ENCODE data around the gene SNTB2. TPM values are rescaled to one million over a fixed set of nuclear protein-coding genes. Genes with fewer than 3 reads are reported as not detected.

Gene SNTB2
- total RNA-seq, 2 donors from 2014 or later = 15.5 to 17.9 TPM

GRCh38 chr16:69190046-69190588 is 3.2 kb downstream of the SNTB2 start:
- H3K4me1 Mint-ChIP-seq = peaks cover 38% of the 10 kb centered on the region

GRCh38 chr16:69190598-69190997 is 3.6 kb downstream of the SNTB2 start:
- Mint-ChIP-seq H3K27ac (no peak overlapping the region), H3K4me3 (peak overlapping the region; percentile 7), H3K27me3 (no peaks in the 10 kb centered on the region), H3K36me3 (ENCODE audit: low read depth) (peaks cover 4% of the 10 kb centered on the region), H3K4me1 (peaks cover 38% of the 10 kb centered on the region)
- no peak for ATAC-seq
- DNase-seq = no peak
- H3K9me3 ChIP-seq (ENCODE audit: control insufficient read depth, low read length, poor library complexity, severe bottlenecking) = no peaks in the 10 kb centered on the region

More at GRCh38 chr16:69190046-69190588, 3.2 kb downstream of the SNTB2 start:
- Mint-ChIP-seq H3K27me3 (no peaks in the 10 kb centered on the region), H3K4me3 (peak overlapping the region; percentile 52), H3K27ac (no peak overlapping the region), H3K36me3 (ENCODE audit: low read depth) (peaks cover 4% of the 10 kb centered on the region)
- no peaks in the 10 kb centered on the region for H3K9me3 ChIP-seq (ENCODE audit: control insufficient read depth, low read length, poor library complexity, severe bottlenecking)
- ATAC-seq (no peak), DNase-seq (no peak)

GRCh38 chr16:69191136-69191535 is 4.2 kb downstream of the SNTB2 start:
- H3K4me3 Mint-ChIP-seq = no peak overlapping the region
- DNase-seq = no peak
- ATAC-seq = no peak
- H3K27me3 Mint-ChIP-seq = no peaks in the 10 kb centered on the region
- H3K27ac Mint-ChIP-seq = no peak overlapping the region
- H3K36me3 Mint-ChIP-seq (ENCODE audit: low read depth) = peaks cover 4% of the 10 kb centered on the region
- H3K4me1 Mint-ChIP-seq = peaks cover 38% of the 10 kb centered on the region
- no peaks in the 10 kb centered on the region for H3K9me3 ChIP-seq (ENCODE audit: control insufficient read depth, low read length, poor library complexity, severe bottlenecking)

- DNase-seq (no peak), ATAC-seq (no peak)
- peaks cover 4% of the 10 kb centered on the region for H3K36me3 Mint-ChIP-seq (ENCODE audit: low read depth)
- no peaks in the 10 kb centered on the region for H3K9me3 ChIP-seq (ENCODE audit: control insufficient read depth, low read length, poor library complexity, severe bottlenecking)
- H3K27me3 Mint-ChIP-seq = no peaks in the 10 kb centered on the region
- no peak overlapping the region for H3K4me3 Mint-ChIP-seq
- peaks cover 29% of the 10 kb centered on the region for H3K4me1 Mint-ChIP-seq
- H3K27ac Mint-ChIP-seq = no peak overlapping the region
Measured at GRCh38 chr16:69193855-69194254, 6.9 kb downstream of the SNTB2 start.

- H3K9me3 ChIP-seq (ENCODE audit: control insufficient read depth, low read length, poor library complexity, severe bottlenecking) = no peaks in the 10 kb centered on the region
- ATAC-seq (no peak), DNase-seq (no peak)
- H3K4me1 Mint-ChIP-seq = peaks cover 29% of the 10 kb centered on the region
- H3K36me3 Mint-ChIP-seq (ENCODE audit: low read depth) = peaks cover 4% of the 10 kb centered on the region
- H3K4me3 Mint-ChIP-seq = no peak overlapping the region
- no peak overlapping the region for H3K27ac Mint-ChIP-seq
- H3K27me3 Mint-ChIP-seq = no peaks in the 10 kb centered on the region
Measured at GRCh38 chr16:69194488-69194887, 7.5 kb downstream of the SNTB2 start.

GRCh38 chr16:69195369-69196029 is 8.5 kb downstream of the SNTB2 start:
- Mint-ChIP-seq H3K4me3 (no peak overlapping the region), H3K4me1 (peaks cover 27% of the 10 kb centered on the region), H3K27me3 (no peaks in the 10 kb centered on the region), H3K27ac (no peak overlapping the region), H3K36me3 (ENCODE audit: low read depth) (peaks cover 4% of the 10 kb centered on the region)
- no peak for DNase-seq
- H3K9me3 ChIP-seq (ENCODE audit: control insufficient read depth, low read length, poor library complexity, severe bottlenecking) = no peaks in the 10 kb centered on the region
- ATAC-seq = no peak

GRCh38 chr16:69197573-69197972 is 10.6 kb downstream of the SNTB2 start:
- no peaks in the 10 kb centered on the region for H3K36me3 Mint-ChIP-seq (ENCODE audit: low read depth)
- no peak overlapping the region for H3K4me3 Mint-ChIP-seq
- no peak overlapping the region for H3K27ac Mint-ChIP-seq
- H3K4me1 Mint-ChIP-seq = peaks cover 22% of the 10 kb centered on the region
- no peaks in the 10 kb centered on the region for H3K9me3 ChIP-seq (ENCODE audit: control insufficient read depth, low read length, poor library complexity, severe bottlenecking)
- no peaks in the 10 kb centered on the region for H3K27me3 Mint-ChIP-seq
- no peak for ATAC-seq
- DNase-seq = no peak

GRCh38 chr16:69199382-69199781 is 12.4 kb downstream of the SNTB2 start:
- Mint-ChIP-seq H3K4me3 (no peak overlapping the region), H3K4me1 (peaks cover 20% of the 10 kb centered on the region), H3K27ac (no peak overlapping the region), H3K36me3 (ENCODE audit: low read depth) (no peaks in the 10 kb centered on the region), H3K27me3 (no peaks in the 10 kb centered on the region)
- H3K9me3 ChIP-seq (ENCODE audit: control insufficient read depth, low read length, poor library complexity, severe bottlenecking) = no peaks in the 10 kb centered on the region
- no peak for DNase-seq
- no peak for ATAC-seq

GRCh38 chr16:69201291-69201690 is 14.3 kb downstream of the SNTB2 start:
- Mint-ChIP-seq H3K4me3 (no peak overlapping the region), H3K36me3 (ENCODE audit: low read depth) (no peaks in the 10 kb centered on the region), H3K27me3 (no peaks in the 10 kb centered on the region), H3K27ac (peak overlapping the region; percentile 63), H3K4me1 (peaks cover 24% of the 10 kb centered on the region)
- no peak for DNase-seq
- no peaks in the 10 kb centered on the region for H3K9me3 ChIP-seq (ENCODE audit: control insufficient read depth, low read length, poor library complexity, severe bottlenecking)
- ATAC-seq = no peak

GRCh38 chr16:69201787-69202186 is 14.8 kb downstream of the SNTB2 start:
- no peak overlapping the region for H3K4me3 Mint-ChIP-seq
- H3K36me3 Mint-ChIP-seq (ENCODE audit: low read depth) = no peaks in the 10 kb centered on the region
- no peaks in the 10 kb centered on the region for H3K9me3 ChIP-seq (ENCODE audit: control insufficient read depth, low read length, poor library complexity, severe bottlenecking)
- no peaks in the 10 kb centered on the region for H3K27me3 Mint-ChIP-seq
- no peak for ATAC-seq
- peaks cover 24% of the 10 kb centered on the region for H3K4me1 Mint-ChIP-seq
- peak overlapping the region; percentile 63 for H3K27ac Mint-ChIP-seq
- no peak for DNase-seq

GRCh38 chr16:69204172-69204571 is 17.2 kb downstream of the SNTB2 start:
- no peaks in the 10 kb centered on the region for H3K27me3 Mint-ChIP-seq

GRCh38 chr16:69209735-69210134 is 22.8 kb downstream of the SNTB2 start:
- ATAC-seq (no peak), DNase-seq (no peak)
- H3K9me3 ChIP-seq (ENCODE audit: control insufficient read depth, low read length, poor library complexity, severe bottlenecking) = no peaks in the 10 kb centered on the region
- no peaks in the 10 kb centered on the region for H3K27me3 Mint-ChIP-seq
- no peaks in the 10 kb centered on the region for H3K36me3 Mint-ChIP-seq (ENCODE audit: low read depth)
- peak overlapping the region; percentile 4 for H3K27ac Mint-ChIP-seq
- H3K4me3 Mint-ChIP-seq = no peak overlapping the region
- peaks cover 11% of the 10 kb centered on the region for H3K4me1 Mint-ChIP-seq

More at GRCh38 chr16:69204172-69204571, 17.2 kb downstream of the SNTB2 start:
- no peak overlapping the region for H3K27ac Mint-ChIP-seq
- no peaks in the 10 kb centered on the region for H3K9me3 ChIP-seq (ENCODE audit: control insufficient read depth, low read length, poor library complexity, severe bottlenecking)
- H3K4me3 Mint-ChIP-seq = no peak overlapping the region
- ATAC-seq (no peak), DNase-seq (no peak)
- peaks cover 16% of the 10 kb centered on the region for H3K4me1 Mint-ChIP-seq
- no peaks in the 10 kb centered on the region for H3K36me3 Mint-ChIP-seq (ENCODE audit: low read depth)

- no peak for ATAC-seq
- DNase-seq = no peak
Measured at GRCh38 chr16:69217433-69217832, 30.5 kb downstream of the SNTB2 start.

GRCh38 chr16:69219279-69219678 is 32.3 kb downstream of the SNTB2 start:
- Mint-ChIP-seq H3K36me3 (ENCODE audit: low read depth) (peaks cover 4% of the 10 kb centered on the region), H3K27me3 (no peaks in the 10 kb centered on the region), H3K27ac (peak overlapping the region; percentile 53), H3K4me3 (no peak overlapping the region), H3K4me1 (peaks cover 8% of the 10 kb centered on the region)
- no peaks in the 10 kb centered on the region for H3K9me3 ChIP-seq (ENCODE audit: control insufficient read depth, low read length, poor library complexity, severe bottlenecking)
- ATAC-seq = no peak
- DNase-seq = no peak

More at GRCh38 chr16:69217433-69217832, 30.5 kb downstream of the SNTB2 start:
- Mint-ChIP-seq H3K27me3 (no peaks in the 10 kb centered on the region), H3K27ac (no peak overlapping the region), H3K4me3 (no peak overlapping the region), H3K36me3 (ENCODE audit: low read depth) (peaks cover 4% of the 10 kb centered on the region), H3K4me1 (peaks cover 8% of the 10 kb centered on the region)
- H3K9me3 ChIP-seq (ENCODE audit: control insufficient read depth, low read length, poor library complexity, severe bottlenecking) = no peaks in the 10 kb centered on the region
